Erythroblast (primary cell): ENCODE measurements around the gene MMP25.

Source experiments
- DNase-seq, 2 experiments: peaks; one replicate each; lab custom pipeline; 2025; lab: John Stamatoyannopoulos, UW
- GATA1 ChIP-seq: IDR thresholded peaks from 2 replicates; pipeline ENCODE4 v1.6.1; 2011; ENCODE audit warnings: low read depth, mild to moderate bottlenecking, control low read depth, low read length, moderate library complexity
- POLR2A ChIP-seq: IDR thresholded peaks from 2 replicates; pipeline ENCODE4 v1.6.1; 2011; ENCODE audit warnings: mild to moderate bottlenecking, low read length

Gene MMP25

GRCh38 chr16:3045758-3046640, at the start of gene MMP25:
MMP25 (plus strand) TSS chr16:3046561; CDS start chr16:3046918, 357 bp downstream.
- no peak for DNase-seq

GRCh38 chr16:2999929-3000328, 46.4 kb upstream of the MMP25 start:
- DNase-seq, result no peak
- no peak for TF ChIP-seq GATA1
- no peak for TF ChIP-seq POLR2A

More at GRCh38 chr16:3045758-3046640, at the start of gene MMP25:
- no peak for TF ChIP-seq GATA1
- no peak for TF ChIP-seq POLR2A

- TF ChIP-seq GATA1, result no peak
- no peak for DNase-seq
Measured at GRCh38 chr16:3000540-3000939, 45.8 kb upstream of the MMP25 start.

- TF ChIP-seq POLR2A (no peak), GATA1 (no peak)
- DNase-seq, result no peak
Measured at GRCh38 chr16:3001316-3001715, 45.0 kb upstream of the MMP25 start.

- TF ChIP-seq POLR2A, result peak; percentile 40
- TF ChIP-seq GATA1, result no peak
- DNase-seq, result peak; percentile 100
Measured at GRCh38 chr16:3003582-3004270, 42.6 kb upstream of the MMP25 start.

GRCh38 chr16:3004319-3004718, 42.0 kb upstream of the MMP25 start:
- DNase-seq, result peak; percentile 61 to 66
- TF ChIP-seq GATA1 (no peak), POLR2A (no peak)

- DNase-seq, result peak; percentile 68 to 70
- TF ChIP-seq POLR2A (no peak), GATA1 (no peak)
Measured at GRCh38 chr16:3004781-3005284, 41.5 kb upstream of the MMP25 start.

GRCh38 chr16:3007059-3007956, 39.1 kb upstream of the MMP25 start:
- TF ChIP-seq POLR2A (peak; percentile 29), GATA1 (no peak)

GRCh38 chr16:3007957-3008689, 38.2 kb upstream of the MMP25 start:
- TF ChIP-seq GATA1, result no peak
- TF ChIP-seq POLR2A, result no peak
- DNase-seq, result peak in 1 of 2 experiments; percentile 23

More at GRCh38 chr16:3007059-3007956, 39.1 kb upstream of the MMP25 start:
- peak; percentile 62 to 76 for DNase-seq

GRCh38 chr16:3008690-3009037, 37.7 kb upstream of the MMP25 start:
- TF ChIP-seq GATA1 (no peak), POLR2A (no peak)
- DNase-seq, result peak; percentile 31 to 50

- DNase-seq, result no peak
Measured at GRCh38 chr16:3009568-3010390, 36.6 kb upstream of the MMP25 start.

GRCh38 chr16:3010510-3010909, 35.9 kb upstream of the MMP25 start:
- TF ChIP-seq GATA1 (no peak), POLR2A (no peak)
- DNase-seq, result no peak

More at GRCh38 chr16:3009568-3010390, 36.6 kb upstream of the MMP25 start:
- TF ChIP-seq GATA1 (no peak), POLR2A (no peak)
